HG02852 (cell line): ENCODE data around the gene RGS7.
"Not testable (repeated sequence)": the region's sequence is repeated elsewhere in the genome, so short reads cannot be mapped to it uniquely, and the experiment has no call there.

ENCODE experiments used
- ATAC-seq: cut with Tn5 transposase; IDR thresholded peaks from one replicate; pipeline ENCODE4 v1.9.1; 2021; ENCODE audit warnings: mild to moderate bottlenecking, moderate library complexity; ENCODE audit not compliant: unreplicated experiment

RGS7 gene

GRCh38 chr1:240941701-240942370 is 415.2 kb downstream of the RGS7 start:
- no peak for ATAC-seq

- ATAC-seq: no peak
Observed at GRCh38 chr1:240936911-240937668, 419.9 kb downstream of the RGS7 start.

- no peak for ATAC-seq
Observed at GRCh38 chr1:240935920-240936319, 421.1 kb downstream of the RGS7 start.

GRCh38 chr1:240931031-240931430 is 426.0 kb downstream of the RGS7 start:
- ATAC-seq: no peak

- no peak for ATAC-seq
Observed at GRCh38 chr1:240928265-240928664, 428.7 kb downstream of the RGS7 start.

GRCh38 chr1:240927821-240928220 is 429.2 kb downstream of the RGS7 start:
- ATAC-seq: no peak

- ATAC-seq: no peak
Observed at GRCh38 chr1:240925273-240925672, 431.7 kb downstream of the RGS7 start.

- ATAC-seq: no peak
Observed at GRCh38 chr1:240917976-240918375, 439.0 kb downstream of the RGS7 start.

GRCh38 chr1:240914506-240914905 is 442.5 kb downstream of the RGS7 start:
- ATAC-seq: no peak

- no peak for ATAC-seq
Observed at GRCh38 chr1:240912821-240913220, 444.2 kb downstream of the RGS7 start.

- ATAC-seq: peak; percentile 57
Observed at GRCh38 chr1:240909701-240910457, 447.1 kb downstream of the RGS7 start.

GRCh38 chr1:240906477-240906876 is 450.5 kb downstream of the RGS7 start:
- ATAC-seq: no peak

- no peak for ATAC-seq
Observed at GRCh38 chr1:240905225-240905765, 451.7 kb downstream of the RGS7 start.

- not testable (repeated sequence) for ATAC-seq
Observed at GRCh38 chr1:240895424-240895823, 461.6 kb downstream of the RGS7 start.

- no peak for ATAC-seq
Observed at GRCh38 chr1:240888787-240889048, 468.3 kb downstream of the RGS7 start.

GRCh38 chr1:240888039-240888786 is 468.8 kb downstream of the RGS7 start:
- ATAC-seq: peak; percentile 68

GRCh38 chr1:240883490-240883889 is 473.5 kb downstream of the RGS7 start:
- no peak for ATAC-seq

- ATAC-seq: not testable (repeated sequence)
Observed at GRCh38 chr1:240882656-240883308, 474.2 kb downstream of the RGS7 start.

GRCh38 chr1:240878631-240879030 is 478.4 kb downstream of the RGS7 start:
- ATAC-seq: no peak

- ATAC-seq: no peak
Observed at GRCh38 chr1:240877605-240878004, 479.4 kb downstream of the RGS7 start.
